GM19372 (cell line): ENCODE results near the gene DAW1.

Source experiments
- ATAC-seq: cut with Tn5 transposase; IDR thresholded peaks from one replicate; pipeline ENCODE4 v1.9.1; 2021; ENCODE audit warnings: mild to moderate bottlenecking, low read depth, moderate library complexity; ENCODE audit not compliant: unreplicated experiment

DAW1 gene

DNA sequence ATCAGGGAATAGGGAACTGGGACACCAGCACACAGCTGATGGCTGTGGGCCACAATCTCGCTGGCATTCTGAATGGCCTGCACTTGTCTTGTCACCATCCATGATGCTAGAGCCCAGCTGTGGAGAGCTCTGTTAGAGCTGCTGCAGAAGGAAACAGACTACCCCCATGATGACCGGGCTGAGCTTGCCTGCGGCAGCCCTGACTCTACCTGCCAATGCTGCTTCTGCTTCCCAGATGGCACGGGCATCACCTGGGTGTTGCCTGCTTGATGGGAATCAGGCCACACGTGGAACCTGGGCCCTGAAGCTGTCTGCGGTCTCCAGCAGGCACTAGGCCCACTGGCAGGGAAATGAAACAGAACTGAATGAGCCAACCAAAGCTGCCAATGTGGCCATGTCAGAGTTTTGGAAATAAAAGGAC is 11.2 kb upstream of the DAW1 start:
- no peak for ATAC-seq

DNA sequence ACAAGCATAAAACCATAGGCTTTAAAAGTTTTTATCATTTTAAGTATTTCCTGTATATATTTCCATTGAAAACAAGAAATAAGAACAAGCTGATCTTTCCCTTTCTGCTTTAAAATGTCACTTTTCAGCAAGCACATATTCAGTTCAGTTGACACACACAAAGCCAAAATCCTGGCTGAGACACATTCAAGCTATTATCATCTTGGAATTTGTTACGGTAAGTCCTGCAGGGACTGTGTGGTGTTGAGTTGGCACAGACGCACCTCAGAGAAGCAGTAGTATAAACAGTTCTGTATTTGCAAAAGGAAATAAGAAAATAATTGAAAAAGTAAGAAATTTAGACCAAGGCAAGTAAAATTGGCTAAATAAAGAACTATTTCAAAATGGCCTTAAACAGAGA is 10.4 kb upstream of the DAW1 start:
- ATAC-seq, result no peak

DNA sequence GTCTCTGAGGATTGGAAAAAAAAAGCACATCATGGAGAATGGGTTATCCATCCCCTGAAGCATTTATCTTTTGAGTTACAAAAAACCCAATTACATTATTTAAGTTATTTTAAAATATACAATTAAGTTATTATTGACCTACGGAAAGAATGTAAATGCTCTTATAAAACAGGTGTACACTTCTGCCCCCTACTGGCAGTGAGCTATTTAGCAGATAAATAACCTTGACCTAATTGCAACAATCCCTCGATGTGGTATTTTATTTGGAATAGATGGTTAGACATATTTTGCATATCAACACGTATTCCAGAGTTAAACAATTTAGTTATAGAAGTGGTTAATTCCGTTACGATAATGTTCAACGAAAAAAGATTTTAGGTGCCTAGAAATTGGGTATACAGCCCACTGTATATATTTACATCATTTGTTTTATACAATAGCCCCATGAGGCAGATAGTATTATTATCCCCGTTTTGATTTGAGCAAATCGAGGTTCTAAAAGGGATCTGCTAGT is 9.1 kb upstream of the DAW1 start:
- no peak for ATAC-seq

DNA sequence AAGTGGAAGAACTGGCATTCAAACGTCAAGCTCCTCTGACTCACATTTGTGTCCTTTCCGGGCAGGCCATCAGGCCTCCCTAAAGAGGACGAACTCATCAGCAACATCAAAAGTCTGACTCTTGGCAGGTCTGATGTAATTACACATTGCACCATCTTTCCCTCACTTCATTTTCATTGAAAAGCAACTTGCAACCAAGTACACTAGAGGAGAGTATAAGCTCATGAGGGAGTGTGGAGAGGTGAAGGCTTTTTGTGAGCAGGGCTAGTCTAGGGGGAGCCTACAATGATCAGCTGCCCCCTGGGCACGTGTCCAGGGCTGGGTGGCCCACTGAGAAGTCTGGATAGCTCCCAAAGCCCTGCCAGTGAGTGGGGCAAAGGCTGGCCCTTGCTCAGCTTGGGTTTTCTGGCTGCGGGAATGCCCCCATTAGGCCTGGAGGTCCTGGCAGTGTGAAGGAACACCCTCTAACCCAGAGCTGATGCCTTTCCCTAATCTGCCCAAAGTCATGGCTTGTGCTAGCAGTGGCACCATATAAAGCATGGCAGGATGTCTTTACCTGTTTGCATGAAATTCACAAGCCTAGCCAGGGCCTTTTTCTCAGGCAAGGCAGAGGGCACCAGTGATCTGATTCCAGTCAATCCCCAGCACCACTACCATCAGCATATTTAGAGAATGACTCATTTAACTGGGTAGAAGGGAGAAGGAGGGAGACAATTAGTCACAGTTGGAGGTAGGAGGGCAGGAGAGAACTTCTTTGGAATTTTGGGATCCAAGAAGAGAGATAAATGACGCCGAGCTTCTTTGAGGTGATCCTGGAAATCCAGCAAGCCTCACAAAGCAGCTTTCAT is 8.5 kb upstream of the DAW1 start:
- no peak for ATAC-seq

DNA sequence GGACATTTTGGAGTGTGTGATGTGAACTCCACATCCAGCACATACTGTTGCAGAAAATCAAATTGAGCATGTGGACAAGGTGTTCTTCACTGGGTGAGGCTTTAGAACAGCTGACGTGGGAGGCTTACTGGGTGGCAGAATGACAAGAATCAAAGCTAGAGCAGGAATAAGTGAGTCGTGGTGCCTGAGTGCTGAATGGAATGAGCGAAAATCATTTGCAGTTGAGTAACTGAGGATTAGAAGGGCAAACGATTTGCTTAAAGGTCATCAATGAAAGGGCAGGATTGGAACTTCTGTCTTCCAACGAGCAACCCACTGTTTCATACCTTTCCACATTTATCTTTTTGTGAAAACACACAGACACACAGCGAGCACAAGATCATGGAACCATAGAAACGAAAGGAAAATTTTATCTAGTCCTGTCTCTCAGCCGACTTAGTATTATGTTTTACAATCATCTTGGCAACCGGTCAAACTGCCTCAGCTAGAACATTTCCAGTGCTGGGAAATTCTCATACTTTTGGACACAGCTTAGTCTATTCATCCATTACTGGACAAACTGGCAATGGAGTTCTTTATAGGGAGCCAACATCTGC is 7.2 kb upstream of the DAW1 start:
- no peak for ATAC-seq

DNA sequence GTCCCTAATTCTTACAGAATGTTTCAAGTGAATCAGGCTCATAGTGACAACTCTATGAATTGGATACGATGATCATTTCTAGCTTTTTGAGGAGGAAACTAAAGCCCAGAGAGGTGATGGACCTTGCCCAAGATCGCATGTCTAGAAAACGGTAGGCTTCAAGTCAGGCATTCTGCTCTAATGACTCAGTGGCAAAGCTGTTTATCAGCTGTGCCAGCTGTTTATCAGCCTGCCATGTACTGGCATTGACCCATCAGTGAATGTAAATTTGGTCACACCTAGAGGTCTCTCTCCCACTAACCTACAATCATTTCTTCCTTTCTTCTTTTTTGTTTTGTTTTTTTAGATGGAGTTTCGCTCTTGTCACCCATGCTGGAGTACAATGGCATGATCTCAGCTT is 6.1 kb upstream of the DAW1 start:
- no peak for ATAC-seq

DNA sequence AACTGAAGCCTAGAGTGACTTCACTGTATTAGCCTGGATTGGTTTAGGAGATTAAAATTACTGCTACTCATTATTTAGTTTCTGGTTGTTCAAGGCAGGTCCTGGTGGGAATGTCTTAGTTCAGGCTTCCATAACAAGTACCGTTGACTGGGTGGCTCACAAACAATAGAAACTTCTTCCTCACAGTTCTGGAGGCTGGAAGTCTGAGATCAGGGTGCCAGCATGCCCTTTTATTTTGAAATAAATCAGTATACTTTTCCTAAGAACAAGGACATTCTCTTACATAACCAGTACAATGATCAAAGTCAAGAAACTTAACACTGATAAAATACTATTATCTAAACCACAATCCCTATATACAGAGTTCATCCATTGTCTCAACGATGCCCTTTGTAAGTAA is 4.0 kb upstream of the DAW1 start:
- ATAC-seq, result no peak

DNA sequence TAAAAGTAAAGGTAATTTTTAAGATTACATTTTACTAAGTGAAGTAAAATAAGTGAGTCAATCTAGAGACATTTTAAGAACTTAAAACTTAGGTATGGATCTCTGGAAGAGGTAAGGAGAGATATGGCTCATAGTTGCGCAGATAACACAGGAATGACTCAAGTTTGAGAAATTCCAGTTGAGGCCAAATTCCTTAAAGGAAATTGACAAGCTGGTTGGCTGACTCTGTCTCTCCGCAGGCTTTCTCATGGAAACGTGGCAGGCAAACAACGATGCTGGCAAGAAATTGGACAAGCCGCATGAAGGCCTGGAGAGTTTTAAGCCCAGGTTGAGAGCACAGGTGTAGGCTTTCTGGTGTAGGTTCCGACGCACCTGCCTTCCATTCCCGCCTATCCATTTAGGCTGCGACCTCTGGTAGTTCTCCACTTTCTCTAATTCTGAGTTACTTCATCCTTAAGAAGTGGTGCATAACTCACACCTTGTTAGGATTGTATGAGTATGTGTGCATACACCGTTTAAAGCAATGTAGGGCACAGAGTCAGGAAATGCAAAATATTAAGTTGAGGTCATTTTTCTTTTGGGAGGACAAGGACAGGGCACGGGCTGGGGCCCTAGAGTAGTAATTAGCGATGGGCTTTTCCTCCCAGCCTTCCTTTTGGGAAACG is 589 bp upstream of the DAW1 start:
- no peak for ATAC-seq

DNA sequence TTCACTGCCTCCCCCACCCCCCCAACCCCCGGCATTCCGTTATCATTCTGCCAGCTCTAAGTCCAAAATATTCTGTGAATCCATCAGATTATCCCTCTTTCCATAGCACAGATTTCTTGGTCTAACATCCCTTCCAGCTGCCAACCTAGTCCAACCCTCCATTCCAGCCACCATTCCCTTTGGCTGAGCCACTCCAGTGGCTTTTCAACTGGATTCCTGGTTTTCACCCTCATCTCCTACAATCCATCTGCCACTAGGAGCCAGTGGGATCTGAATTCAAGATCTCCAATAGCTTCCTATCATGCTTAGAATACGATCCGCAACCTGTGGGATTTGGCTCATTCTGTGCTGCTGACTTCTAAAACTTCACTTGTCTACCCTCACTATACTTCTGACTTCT is 1.2 kb downstream of the DAW1 start:
- ATAC-seq, result no peak

DNA sequence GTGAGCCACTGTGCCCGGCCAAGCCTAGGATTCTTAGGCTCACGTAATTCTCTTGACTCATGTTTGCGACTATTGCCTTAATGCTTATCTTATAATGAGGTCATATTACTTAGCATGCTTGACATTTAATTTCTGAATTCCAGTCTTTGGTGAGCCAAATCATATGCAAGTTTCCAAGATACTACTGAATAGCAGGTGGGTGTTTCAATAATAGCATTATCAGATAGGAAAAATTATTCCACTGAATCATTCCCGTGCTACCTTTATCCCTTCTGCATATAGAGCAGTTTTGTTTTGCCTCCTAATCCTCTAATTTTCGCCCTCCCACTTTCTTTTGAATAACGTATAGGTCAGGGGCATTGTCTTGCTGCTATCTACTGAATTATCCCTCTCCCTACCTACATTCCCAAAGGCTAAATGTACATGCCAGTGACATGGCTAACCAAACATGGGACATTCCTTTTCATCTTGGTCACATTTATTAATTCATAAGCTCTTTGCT is 4.9 kb downstream of the DAW1 start:
- ATAC-seq, result no peak

DNA sequence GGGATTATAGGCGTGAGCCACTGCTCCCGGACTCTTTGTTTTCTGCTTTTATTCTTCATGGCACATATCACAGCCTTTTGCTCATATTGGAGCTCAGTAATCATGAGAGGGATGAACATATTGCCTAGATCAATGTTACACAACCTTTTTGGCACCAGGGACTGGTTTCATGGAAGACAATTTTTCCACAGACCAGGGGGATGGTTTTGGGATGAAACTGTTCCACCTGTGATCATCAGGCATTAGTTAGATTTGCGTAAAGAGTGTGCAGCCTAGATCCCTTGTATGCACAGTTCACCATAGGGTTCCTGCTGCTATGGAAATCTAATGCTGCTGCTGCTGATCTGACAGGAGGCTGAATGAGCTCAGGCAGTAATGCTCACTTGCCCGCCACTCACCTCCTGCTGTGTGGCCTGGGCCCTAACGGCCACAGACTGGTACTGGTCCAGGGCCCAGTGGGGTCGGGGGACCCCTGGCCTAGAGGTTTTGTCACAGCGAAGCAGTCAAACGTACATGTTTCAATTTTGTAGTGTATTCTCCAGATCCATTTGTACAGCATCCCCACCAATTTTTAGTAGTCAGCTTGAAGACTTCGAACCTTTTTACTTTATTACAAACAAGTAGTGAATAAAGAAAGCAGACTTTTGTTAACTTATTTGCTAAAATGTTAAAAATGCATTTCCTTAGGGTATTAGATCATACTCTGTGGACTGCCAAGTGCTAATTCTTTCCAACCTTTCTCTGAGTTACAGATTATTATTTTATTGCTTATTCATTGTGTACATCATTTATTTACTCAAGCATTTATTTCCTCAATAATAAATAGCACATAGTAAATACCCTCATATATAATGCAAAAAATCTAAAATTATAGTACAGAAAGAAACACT is 6.2 kb downstream of the DAW1 start:
- no peak for ATAC-seq

DNA sequence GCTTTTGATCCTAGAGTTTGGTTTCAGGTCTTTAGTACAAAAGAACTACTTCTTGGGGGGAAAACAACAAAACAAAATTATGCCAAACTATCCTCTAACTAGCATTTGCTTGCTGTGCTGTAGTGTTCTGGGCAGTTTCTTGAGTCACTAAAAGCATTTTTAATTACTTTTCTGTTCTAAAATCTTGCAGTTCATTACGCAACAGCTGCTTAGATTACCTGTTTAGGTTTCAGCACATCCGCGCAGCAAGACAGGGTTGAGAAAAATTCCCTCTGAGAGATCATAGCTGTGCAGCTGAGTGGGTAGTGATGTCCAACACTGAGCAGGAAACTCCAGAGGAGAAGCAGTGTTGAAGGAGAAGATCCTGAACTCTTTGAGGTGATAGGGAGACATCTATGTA is 9.0 kb downstream of the DAW1 start:
- no peak for ATAC-seq

DNA sequence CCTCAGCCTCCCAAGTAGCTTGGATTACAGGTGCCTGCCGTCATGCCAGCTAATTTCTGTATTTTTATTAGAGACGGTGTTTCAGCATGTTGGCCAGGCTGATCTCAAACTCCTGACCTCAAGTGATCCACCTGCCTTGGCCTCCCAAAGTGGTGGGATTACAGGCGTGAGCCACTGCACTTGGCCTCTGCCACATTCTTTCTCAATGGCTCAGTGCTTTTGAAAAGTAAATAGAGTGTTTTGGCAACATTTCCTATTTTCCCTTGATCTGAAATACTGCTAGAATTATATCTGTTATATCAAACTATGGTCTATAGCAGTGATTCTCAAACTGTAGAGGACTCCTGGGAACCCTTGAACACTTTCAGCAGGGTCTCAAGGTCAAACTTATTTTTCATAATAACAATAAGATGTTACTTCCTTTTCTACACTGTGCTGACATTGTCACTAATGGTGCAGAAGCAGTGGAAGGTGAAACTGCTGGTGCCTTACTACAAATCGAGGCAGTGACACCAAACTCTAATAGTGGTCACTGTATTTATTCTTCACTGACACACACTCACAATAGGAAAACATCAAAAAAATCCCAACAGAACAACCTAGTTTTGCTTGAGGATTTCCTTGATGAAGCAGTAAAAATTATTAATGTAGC is 10.6 kb downstream of the DAW1 start:
- ATAC-seq, result no peak

DNA sequence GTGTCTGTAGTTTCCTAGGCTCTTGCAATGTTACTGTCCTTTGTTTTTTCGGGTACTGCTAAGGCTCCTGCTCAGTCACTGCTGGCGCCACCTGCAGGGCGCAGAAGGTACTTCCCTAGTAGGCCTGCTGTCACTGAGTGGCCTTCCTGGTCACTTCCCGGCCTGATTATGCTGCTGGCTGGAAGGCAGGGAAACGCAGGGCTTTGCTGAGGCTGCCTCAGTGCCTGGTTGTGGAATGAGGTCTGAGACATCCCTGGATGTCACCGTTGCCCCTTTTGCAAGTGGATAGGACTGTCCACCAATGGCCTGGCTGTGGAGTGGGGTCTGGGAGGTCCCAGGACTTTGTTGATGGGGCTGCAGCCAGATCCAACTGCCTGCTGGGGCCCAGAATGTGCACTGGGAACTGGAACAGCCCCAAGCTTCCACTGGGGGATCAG is 13.1 kb downstream of the DAW1 start:
- peak; percentile 99 for ATAC-seq

DNA sequence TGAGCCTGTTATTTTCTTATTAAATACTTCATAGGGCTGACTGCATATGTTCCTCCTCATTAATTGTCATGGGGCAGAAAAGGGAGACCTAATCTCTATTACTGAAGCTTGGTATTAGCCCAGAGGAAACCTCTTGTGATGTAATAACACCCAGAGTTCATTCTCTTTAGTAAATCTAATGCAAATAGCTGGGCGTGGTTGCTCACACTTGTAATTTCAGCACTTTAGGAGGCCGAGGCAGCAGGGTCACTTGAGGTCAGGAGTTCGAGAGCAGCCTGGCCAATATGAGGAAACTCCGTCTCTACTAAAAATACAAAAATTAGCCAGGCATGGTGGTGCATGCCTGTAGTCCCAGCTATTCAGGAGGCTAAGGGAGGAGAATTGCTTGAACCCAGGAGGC is 14.7 kb downstream of the DAW1 start:
- ATAC-seq, result no peak

DNA sequence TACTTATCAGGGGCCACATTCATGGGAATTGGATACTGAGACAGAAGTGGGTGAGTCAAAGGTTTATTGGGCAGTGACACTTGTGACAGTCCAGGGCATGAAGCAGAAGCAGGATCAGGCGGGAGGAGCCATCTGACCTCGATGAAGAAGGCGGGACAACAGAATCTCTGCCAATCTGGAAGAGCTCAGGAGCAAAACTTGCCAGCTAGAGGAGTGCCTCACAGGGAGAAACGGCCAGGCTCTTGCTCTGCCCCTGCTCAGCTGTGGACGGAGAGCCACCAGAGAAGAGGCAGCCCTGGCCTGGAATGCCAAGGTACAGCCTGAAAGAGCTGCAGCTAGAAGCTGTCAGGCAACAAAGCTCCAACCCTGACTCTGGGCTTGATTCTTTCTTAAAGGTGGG is 16.9 kb downstream of the DAW1 start:
- ATAC-seq, result no peak

DNA sequence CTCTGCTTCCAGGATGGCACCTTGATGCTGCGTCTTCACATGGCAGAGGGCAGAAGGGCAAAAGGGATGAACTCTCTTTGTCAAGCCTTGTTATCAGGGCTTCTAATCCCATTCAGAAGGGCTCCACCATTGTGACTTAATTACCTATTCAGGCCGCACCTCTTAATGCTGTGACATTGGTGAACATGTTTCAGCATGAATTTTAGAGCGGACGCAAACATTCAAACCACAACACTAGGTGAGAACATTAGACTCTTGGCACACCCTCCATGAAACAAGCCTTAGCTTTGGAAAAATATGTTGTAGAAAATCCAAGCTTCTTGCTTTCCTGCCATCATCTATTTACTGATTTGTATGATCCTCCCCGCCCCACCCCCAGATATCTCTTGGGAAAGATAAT is 17.9 kb downstream of the DAW1 start:
- ATAC-seq, result no peak

DNA sequence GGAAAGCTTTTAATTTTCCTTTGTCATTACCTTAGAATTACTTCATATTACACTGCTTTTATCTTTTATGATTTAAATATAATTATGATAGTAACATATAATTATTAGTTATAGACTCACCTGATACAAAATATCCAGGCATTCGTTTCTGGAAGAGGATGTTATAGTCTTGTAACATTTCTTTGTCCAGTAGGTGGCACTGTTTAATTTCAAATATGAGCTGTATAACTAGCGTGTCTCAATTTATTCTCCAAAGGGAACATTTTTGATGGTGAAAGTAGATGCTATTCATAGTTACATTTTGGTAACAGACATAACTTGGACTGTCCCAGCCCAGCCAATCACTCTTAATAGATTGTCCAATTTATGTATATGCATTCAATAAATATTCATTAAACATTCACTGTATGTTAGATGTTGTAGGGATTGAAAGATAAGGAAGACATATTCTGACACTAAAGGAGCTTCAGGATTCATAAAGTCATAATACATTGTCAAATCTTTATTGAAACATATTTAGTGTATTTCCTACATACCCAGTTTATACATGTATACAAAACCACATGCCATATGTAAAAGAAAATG is 19.2 kb downstream of the DAW1 start:
- peak; percentile 73 for ATAC-seq

DNA sequence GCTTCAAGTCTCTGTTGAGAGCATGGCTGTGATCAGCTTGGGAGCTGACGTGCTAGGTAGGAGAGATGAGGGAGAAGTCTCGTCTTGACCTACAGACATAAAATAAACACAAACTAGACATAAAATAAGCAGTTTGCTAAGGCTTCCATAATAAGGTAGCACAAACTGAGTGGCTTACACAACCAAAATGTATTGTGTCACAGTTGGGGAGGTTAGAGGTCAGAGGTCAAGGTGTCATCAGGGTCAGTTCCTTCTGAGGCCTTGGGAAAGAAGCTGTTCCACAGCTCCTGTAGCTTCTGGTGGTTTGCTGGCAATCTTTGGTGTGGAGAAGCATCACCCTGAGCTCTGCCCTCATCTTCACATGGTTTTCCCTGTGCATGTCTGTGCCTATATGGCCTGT is 20.2 kb downstream of the DAW1 start:
- no peak for ATAC-seq
